HK-2 (cell line): Measurements from ENCODE around the gene CCL22.
A peak's percentile ranks its signal among the peaks of the same experiment; 100 is the strongest.
"Not testable (repeated sequence)": the region's sequence is repeated elsewhere in the genome, so short reads cannot be mapped to it uniquely, and the experiment has no call there.

Source experiments
- DNase-seq: peaks from one replicate; pipeline ENCODE4 v3.0.0-alpha.2; 2018; ENCODE audit not compliant: unreplicated experiment

Gene CCL22

DNA sequence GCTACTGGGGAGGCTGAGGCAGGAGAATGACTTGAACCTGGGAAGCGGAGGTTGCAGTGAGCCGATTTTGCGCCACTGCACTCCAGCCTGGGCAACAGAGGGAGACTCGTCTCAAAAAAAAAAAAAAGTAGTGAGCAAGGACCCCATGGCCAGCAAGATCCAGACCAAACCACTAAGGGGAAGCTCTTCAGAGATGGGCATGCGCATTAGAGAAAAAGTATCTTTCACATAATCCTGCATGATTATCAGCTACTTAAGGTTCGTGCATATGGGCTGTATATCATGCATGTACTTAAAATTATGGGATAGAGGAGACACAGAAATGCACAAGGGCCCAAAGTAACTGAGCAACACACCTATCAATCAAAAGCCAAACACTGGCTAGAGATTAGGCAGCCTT lies 10.7 kb upstream of the CCL22 start:
- no peak for DNase-seq

DNA sequence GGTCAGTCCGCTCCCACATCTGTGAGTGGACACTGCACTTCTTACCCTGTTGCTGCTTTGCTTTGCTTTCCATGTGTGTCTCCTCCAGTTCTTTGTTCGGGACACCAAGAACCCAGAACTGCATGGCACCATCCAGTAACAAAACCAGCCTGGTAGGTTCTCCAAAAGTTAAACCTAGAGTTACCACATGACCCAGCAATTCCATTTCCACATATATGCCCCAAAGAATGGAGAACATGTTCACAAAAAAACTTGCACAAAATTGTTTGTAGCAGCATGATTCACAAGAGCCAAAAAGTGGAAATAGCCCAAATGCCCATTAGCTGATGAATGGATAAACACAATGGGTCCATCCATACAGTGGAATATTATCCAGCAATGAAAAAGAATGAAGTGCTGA lies 10.3 kb upstream of the CCL22 start:
- no peak for DNase-seq

DNA sequence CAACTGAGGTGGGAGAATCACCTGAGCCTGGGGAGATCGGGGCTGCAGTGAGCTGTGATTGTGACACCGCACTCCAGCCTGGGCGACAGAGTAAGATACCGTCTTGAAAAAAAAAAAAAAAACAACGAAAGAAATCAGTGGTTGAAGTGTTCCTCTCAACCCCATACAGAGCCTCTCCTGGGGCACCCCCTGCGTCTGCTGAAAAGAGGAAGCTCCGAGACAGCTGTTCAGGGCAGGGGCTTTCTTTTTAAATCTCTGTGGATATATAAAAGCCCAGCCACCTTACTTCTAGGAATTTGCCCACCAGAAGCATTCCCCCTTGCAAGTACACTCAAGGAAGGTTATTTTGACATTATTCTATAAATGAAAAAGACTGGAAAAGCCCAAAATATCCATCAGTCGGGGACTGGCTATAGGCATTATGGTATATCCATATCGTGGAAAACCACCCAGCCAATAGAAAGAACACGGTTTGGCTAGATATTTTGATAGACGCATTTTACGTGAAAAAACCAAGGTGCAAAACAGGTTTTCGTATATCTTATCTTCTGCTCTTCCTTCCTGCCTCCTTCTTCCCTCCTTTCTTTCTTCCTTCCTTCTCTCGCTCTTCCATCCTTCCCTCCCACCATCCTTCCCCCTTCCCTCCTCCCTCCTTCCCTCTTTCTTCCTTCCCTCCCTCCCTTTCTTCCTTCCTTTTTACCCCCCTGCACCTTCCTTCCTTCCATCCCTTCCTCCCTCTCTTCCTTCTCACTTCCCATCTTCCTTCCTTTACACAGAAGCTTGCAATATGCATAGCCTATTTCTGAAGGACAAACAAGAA lies 9.2 kb upstream of the CCL22 start:
- DNase-seq, result no peak

DNA sequence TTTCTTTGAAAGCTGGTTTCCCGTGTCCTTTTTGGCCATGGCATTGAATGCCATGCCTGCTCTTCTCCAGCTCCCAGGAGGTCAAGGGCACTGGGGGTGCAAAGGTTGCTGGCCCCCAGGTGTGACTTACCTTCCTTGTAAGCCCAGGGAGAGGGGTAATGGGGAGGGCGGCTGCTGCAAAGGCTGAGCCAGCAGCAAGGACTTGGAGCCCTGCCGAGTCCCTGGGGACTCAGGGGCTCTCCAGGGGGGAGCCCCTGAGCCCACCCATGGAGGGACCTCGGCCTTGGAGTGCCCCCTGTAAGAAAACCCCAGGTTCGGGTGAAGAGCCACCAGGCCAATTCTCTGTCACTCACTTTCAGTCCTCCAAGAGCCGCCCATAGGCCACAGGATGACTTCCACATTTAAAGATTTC lies 5.9 kb upstream of the CCL22 start:
- DNase-seq, result no peak

DNA sequence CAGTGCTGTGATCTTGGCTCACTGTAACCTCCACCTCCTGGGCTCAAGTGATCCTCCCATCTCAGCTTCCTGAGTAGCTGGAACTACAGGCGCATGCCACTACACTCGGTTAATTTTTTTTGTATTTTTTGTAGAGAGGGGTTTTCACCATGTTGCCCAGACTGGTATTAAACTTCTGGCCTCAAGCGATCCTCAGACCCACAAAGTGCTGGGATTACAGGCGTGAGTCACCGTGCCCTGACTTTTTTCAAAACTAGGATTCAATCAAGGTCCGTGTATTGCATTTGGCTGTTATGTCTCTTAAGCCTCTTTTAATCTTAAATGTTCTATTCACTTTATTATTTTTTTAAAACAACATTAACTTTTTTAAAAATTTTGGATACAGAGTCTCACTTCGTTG lies 4.3 kb upstream of the CCL22 start:
- DNase-seq, result no peak

DNA sequence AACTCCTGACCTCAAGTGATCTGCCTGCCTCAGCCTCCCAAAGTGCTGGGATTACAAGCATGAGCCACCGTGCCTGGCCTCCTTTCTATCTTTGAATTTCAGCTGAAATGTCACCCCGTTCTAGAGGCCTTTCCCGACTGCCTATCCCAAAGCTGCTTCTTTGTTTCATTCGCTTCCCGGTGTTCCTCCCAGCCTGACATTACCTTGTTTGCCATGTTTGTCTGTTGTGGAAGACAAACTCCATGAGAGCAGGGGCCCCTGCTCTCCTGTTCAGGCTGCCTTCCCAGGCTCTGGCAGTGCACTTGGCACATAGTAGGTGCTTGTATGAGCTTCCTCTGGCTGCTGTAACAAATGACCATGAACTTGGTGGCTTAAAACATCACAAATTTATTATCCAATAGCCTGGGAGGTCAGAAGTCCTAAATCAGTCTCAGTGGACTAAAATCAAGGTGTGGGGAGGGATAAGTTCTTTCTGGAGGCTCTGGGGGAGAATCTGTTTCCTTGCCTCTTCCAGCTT lies 2.6 kb upstream of the CCL22 start:
- no peak for DNase-seq

DNA sequence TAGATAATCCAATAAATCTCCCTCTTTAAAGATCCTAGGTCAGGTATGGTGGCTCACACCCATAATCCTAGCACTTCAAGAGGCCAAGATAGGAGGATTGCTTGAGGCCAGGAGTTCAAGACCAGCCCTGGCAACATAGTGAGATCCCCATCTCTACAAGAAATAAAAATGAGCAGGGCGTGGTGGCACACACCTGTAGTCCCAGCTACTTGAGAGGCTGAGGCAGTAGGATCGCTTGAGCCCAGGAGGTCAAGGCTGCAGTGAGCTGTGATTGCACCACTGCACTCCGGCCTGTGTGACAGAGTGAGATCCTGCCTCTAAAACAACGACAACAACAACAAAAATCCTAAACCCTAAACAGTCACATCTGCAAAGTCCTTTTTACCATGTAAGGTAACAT lies 2.0 kb upstream of the CCL22 start:
- no peak for DNase-seq

DNA sequence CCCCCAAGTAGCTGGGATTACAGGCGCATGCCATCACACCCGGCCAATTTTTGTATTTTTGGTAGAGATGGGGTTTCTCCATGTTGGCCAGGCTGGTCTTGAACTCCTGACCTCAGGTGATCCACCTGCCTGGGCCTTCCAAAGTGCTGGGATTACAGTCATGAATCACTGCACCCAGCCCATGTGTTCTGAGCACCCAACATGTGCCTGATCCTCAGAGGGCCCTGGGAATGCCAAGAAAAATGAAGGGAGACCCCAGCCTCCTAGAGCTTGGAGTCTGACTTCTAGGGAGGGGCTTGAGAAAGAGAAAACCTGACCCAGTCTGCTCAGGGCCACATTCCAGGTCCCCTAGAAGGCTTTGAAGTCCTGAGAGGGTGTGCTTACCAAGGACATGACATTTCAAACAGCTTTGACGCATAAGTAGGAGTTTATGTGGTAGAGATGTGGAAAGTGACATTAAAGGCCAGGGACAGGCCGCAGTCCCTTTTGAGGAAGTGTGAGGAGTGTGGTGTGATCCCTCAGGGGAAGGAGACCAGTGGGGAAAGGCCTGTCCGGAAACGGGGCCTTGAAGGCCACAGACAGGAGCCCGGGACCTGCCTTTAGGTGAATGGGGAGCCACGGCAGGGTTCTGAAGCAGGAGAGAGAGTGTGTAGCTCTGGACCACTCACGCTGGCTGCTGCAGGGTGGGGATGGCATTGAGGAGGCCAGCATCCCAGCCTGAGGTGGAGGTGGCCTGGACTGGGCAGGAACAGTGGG lies 1.1 kb upstream of the CCL22 start:
- no peak for DNase-seq

DNA sequence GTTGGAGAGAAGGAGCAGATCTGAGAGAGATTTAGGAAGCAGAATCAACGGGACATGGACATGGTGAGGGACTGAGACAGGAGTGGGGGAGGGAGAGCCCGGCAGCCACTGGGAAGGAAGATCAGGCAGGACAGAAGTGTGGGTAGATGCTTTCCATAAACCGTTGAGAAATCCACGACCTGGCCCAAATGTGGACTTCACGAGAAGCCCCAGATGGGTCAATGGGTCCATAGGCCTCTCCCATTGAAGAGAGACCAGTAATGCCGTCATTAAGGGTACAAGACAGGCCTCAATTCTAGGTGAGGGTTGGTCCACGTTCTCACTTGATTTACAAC lies 530 bp upstream of the CCL22 start:
- no peak for DNase-seq

DNA sequence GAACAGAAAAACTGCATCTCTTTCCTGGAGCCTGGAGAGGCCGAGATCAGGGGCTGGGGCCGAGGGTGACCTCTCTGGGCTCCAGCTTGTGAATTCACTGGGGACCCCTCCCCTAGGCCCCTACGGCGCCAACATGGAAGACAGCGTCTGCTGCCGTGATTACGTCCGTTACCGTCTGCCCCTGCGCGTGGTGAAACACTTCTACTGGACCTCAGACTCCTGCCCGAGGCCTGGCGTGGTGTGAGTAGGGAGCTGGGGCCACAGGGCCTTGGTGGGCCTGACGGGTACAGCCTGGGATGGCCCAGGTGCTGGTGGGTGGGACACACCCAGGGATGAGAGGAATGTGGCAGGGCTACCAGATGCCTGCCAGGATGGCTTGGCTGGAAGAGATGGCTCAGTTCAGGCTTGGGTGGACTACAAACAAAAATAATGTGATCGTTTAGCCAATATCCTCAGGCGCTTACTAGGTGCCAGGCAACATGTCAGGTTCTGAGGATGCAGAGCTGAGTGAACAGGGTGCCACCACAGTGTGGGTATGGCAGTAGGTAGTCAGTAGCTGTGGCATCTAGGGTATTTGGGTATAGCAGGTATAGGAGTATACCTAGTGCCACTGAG lies 1.8 kb downstream of the CCL22 start:
- DNase-seq, result no peak

DNA sequence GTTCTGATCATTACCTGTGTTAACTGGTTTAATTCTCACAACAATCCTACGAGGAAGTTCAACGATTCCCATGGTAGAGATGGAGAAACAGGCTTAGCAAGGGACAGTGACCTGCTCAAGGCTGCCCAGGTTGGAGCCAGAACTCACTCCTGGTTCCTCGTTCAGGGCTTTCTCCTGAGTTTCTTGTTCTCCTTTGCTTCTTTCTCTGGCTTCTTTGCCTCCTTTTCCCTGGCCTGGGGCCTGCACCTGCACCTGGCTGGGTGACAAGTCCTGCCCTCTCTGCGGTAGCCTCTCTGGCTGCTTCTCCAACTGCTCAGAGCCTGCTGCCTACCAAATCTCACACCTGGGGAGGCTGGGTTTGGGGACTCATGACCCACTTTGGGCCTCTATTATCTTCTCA lies 2.8 kb downstream of the CCL22 start:
- DNase-seq, result no peak

DNA sequence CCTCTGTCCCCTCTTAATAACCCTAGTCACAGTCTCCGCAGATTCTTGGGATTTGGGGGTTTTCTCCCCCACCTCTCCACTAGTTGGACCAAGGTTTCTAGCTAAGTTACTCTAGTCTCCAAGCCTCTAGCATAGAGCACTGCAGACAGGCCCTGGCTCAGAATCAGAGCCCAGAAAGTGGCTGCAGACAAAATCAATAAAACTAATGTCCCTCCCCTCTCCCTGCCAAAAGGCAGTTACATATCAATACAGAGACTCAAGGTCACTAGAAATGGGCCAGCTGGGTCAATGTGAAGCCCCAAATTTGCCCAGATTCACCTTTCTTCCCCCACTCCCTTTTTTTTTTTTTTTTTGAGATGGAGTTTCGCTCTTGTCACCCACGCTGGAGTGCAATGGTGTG lies 5.6 kb downstream of the CCL22 start:
- DNase-seq, result no peak

DNA sequence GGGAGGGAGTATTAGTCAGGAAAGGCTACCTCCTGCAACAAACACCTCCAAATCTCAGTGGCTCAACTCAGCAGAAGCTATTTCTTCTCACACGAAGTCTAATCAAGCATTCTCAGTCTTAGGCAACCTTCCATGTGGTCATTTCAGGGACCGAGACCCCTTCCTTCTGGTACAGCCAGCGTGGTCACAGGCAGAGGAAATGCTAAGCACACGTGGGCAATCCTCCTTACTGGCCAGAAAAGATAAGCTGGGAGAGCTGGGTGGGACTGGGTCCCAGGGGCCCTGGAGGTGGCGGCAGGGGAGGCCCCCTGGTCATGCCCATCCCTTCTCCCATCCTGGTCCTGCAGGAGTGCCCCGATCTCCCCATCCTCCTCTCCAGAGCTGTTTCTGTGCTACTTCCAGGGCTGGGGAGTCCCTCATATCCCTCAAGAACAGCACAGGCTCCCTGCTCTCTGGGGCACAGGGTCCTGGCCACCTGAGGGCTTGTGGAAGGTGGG lies 8.0 kb downstream of the CCL22 start:
- DNase-seq, result no peak

DNA sequence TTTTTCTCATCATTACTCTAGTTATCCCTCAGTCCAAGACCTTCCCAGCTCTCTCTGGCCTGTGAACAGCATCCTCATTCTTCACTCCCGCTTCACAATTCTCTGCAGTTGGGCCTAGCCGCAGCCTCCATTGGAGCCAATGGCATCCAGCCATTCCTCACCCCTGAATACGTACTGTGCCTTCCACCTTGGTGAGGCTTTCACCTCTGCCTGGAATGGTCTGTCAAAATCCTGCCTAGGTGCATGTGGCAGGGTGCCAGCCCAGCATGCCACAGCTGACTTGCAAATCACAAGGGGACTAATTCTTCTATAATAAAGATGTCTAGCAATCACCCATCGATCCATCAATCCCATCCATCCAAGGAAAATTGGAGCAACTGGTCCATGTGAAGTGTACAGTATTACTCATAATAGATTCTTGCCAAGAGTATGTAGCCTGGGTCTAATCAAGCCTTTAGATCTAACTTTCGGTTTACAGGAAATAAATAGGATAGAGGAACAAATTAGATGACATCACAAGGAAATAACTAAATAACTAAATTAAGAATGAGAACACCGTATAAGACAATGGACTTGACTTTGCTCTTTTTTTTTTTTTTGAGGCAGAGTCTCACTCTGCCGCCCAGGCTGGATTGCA lies 8.7 kb downstream of the CCL22 start:
- DNase-seq, result no peak

DNA sequence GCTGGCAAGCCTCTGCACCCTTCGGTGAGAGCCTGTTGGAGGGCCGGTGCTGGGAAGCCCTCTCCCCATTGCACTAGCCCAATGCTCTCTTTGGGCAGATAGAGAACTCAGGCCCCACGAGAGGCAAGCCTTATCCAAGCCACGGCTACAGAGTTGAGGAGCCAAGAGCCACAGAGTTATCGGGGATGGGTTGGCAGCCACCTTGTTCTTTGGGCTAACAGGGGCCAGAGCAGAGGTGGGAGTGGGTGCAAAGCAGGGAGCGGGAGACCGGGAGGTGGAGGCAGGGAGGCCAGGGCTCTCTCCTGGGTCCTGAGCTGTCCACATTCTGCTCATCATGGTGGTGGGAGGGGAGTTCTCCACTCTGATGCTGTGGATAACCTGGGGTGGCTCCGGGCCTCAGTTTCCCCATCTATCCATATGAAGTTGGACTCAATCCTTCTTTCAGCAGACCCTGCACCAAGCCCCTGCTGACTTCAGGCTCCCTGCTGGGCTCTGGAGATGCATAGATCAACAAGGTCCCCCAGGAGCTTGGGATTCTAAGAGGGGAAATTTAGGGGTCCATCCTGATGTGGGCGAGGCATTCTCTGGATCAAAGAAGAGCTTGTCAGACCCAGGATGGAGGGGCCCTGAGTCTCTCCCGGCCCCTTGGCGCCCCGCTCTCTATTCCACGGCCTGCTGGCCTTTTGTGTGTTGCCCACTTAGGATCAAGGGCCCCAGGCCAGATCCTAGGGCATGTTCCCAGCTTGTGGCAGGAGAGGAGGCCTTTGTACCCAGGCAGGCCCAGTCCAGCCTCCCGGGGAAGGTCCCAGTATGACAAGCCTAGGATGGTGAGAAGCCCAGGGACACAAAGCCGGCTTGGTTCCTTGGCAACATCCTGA lies 13.2 kb downstream of the CCL22 start:
- DNase-seq, result no peak

DNA sequence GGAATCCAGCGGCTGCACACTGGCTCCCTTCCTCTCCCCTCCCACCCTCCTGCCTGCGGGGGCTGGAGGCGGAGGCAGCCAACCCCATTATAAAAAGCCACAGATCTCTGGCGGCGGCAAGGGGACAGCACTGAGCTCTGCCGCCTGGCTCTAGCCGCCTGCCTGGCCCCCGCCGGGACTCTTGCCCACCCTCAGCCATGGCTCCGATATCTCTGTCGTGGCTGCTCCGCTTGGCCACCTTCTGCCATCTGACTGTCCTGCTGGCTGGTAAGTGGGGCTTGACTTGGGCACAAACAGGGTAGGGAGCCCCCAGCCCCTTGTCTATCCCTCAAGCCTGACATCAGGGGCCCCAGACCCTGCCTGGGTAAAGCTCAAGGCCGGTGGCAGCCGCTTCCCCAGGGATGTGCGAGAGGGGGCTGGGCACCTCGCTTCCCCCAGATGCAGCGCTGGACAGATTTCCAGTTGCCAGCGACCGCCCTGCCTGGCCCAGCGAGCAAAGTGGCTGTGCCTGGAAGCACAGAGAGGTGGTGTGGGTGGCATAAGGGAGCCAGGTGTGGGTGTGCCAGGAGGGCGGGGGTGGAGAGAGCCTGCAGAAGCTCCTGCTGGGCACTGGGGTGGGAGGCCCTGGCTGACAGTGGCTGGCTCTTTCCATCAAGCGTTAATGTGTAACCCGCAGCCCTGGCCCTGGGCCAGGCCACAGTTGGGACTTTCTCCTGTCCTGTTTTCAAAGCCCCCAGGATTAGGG lies 14.0 kb downstream of the CCL22 start, which contains the start of gene CX3CL1:
Gene CX3CL1, plus strand, starts transcription at position 119 of the 745 bp plus-strand sequence. Its CDS starts 79 bp downstream, at position 198.
- DNase-seq, result peak; percentile 74

DNA sequence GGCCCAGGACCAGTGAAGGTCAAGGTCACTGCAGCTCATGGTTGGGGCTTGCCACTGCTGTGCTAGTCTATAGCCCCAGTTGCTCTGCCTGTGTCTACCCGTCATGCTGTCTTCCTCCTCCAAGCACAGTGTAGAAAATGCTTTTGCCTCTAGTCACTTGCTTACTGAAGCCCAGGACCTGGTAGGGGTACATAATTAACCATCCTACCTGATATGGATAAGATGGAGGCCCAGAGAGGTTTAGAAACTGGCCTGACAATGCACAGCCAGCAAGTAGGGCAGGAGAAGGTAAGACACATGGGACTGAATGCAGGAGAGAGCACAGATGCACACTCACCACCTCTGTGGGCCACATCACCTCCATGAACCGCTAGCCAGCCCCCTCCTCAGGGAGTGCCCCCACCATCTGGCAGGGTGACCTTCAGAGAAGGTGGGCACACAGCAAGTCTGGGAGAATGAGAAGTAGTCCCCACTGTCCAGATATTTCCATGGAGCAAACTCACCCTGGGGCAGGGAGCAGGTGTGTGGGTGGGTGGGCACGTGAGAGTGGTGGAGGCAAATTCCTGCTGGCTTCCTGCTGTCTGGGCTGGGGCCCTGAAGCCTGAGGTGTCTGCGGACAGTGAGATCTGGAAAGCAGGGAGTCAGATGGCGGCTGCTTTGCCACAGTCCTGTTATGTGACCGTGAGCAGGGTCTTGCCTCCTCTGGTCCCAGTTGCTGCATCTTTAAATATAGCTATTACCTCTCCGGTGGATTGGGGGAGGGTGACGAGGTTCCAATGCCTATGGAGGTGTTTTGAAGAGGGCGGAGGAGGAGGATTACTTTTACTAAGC lies 14.7 kb downstream of the CCL22 start:
- peak; percentile 19 for DNase-seq

DNA sequence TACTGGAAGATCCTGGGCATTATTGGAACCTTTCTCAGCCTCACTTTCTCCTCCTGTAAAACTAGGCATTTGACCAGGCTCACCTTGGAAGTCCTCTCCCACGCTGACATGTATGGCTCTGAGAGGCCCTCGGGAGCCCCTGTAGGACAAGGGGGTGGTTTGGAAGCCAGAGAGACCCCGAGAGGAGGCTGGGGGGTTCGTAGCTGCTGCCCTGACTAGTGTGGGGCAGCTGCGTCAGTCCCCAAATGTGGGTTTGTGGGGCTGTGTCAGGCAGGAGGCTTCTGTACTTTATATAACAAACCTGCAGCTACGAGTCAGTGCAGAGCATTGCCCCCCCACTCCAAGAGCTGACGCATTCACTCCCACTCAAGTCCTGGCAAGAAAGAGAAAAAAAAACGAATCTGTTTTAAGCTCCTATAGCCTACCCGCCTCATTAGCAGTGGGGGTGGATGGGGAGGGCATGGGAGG lies 15.5 kb downstream of the CCL22 start:
- peak; percentile 46 for DNase-seq

DNA sequence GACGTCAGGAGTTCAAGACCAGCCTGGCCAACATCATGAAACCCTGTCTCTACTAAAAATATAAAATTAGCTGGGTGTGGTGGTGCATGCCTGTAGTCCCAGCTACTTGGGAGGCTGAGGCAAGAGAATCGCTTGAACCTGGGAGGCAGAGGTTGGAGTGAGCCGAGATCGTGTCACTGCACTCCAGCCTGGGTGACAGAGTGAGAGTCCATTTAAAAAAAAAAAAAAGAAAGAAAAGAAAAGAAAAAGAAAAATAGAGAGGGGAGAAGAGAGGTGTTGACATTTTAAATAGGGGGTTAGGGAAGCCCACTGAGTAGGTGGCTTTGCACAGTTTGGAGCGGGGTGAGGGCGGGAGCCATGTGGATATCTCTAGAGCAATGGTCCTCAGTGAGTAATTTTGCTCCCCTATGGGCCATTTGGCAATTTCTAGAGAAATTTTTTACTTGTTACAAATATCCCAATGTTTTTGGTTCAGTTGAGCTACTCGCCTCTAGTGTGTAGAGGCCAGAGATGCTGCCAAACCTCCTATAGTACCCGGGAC lies 16.4 kb downstream of the CCL22 start:
- not testable (repeated sequence) for DNase-seq
